Measurements from ENCODE around the gene NTM. TPM values are rescaled to one million over a fixed set of nuclear protein-coding genes. Genes with fewer than 3 reads are reported as not detected.

The NTM gene
- total RNA-seq, 4 donors from 2014 or later, result 0.21 to 3.2 (median 0.84) TPM

DNA sequence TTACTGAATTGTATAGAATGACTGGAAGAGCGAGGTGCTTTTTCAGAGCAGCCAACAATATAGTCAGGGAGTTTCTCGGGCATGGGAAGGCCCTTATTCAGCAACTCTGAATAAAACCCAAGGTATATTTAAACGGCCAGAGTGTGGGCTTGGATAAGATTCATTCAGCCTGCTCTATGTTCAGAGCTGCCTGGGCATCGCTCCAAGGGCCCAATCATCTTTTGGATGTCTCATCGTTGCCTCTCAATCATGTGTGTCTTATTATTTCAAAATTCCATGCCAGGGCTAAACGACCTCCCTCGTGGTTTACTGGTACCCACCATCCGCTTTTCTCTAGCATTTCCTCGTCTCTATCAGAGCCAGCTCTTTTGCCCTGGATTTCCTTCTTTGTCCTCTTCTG is 19.5 kb upstream of the NTM start:
- Histone ChIP-seq H3K4me3 (no peak overlapping the region), H3K27ac (no peak overlapping the region), H3K36me3 (no peaks in the 10 kb centered on the region), H3K9me3 (no peaks in the 10 kb centered on the region), H3K27me3 (no peaks in the 10 kb centered on the region), H3K4me1 (no peaks in the 10 kb centered on the region)
- no peak for DNase-seq
- WGBS, 2 donors, result 52 to 64% methylated on average over 9 of the region's 9 CpGs
- TF ChIP-seq, protein P1, sequence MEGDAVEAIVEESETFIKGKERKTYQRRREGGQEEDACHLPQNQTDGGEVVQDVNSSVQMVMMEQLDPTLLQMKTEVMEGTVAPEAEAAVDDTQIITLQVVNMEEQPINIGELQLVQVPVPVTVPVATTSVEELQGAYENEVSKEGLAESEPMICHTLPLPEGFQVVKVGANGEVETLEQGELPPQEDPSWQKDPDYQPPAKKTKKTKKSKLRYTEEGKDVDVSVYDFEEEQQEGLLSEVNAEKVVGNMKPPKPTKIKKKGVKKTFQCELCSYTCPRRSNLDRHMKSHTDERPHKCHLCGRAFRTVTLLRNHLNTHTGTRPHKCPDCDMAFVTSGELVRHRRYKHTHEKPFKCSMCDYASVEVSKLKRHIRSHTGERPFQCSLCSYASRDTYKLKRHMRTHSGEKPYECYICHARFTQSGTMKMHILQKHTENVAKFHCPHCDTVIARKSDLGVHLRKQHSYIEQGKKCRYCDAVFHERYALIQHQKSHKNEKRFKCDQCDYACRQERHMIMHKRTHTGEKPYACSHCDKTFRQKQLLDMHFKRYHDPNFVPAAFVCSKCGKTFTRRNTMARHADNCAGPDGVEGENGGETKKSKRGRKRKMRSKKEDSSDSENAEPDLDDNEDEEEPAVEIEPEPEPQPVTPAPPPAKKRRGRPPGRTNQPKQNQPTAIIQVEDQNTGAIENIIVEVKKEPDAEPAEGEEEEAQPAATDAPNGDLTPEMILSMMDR (IDR thresholded peaks at IDR 0.05), result no peak
- no peak for TF ChIP-seq POLR2A (IDR thresholded peaks at IDR 0.05)
- intact Hi-C loops (cut with DNase I), result no loop called here

DNA sequence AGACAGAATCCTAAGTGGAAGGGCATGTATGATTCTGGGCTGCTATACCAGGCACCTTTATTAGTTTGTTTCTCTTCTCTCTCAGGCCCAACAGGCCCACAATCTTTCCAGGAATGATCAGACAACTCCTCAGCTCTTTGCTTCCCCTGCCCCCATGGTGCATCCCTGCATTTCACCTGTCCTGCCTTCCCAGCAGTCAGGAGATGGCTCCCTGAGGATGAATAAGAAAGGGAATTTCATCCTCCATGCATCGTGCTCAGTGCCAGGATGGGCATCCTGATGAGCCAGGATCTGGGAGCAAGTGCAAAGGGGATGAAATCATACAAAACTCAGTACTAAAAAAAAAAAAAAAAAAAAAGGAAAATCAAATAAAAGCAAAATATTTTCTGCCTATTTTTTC is 18.6 kb upstream of the NTM start:
- intact Hi-C loops (cut with DNase I), result no loop called here
- no peaks in the 10 kb centered on the region for H3K9me3 ChIP-seq
- H3K27me3 ChIP-seq, result no peaks in the 10 kb centered on the region
- no peak overlapping the region for H3K4me3 ChIP-seq
- no peak for TF ChIP-seq POLR2A (IDR thresholded peaks at IDR 0.05)
- no peak overlapping the region for H3K27ac ChIP-seq
- WGBS, 2 donors, result 14 to 67% methylated on average over 1 of the region's 1 CpG
- H3K36me3 ChIP-seq, result no peaks in the 10 kb centered on the region
- no peaks in the 10 kb centered on the region for H3K4me1 ChIP-seq
- no peak for DNase-seq

DNA sequence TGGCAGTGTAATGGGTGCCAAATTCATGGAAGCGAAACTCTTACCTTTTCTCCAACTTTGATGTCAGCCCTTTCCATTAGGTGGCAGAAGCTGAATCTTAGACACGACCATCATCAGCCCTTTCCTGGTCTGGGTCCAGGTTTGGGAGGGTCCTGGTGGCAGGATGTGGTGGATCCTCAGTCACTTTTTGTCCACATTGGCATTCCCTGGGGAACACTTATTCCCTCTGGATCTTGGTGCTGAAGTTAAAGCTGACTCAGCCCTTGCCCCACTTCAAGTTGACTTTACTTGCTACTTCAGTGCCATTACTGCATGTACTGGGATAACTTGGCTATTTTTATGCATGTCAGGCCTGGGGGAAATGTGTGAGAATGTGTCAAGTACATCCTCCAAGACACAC is 16.6 kb upstream of the NTM start:
- no peak overlapping the region for H3K4me3 ChIP-seq
- no peak for DNase-seq
- WGBS, 2 donors, result 66 to 80% methylated on average over 1 to 2 of the region's 2 CpGs
- H3K27ac ChIP-seq, result no peak overlapping the region
- no peaks in the 10 kb centered on the region for H3K4me1 ChIP-seq
- no peaks in the 10 kb centered on the region for H3K27me3 ChIP-seq
- no peaks in the 10 kb centered on the region for H3K36me3 ChIP-seq
- H3K9me3 ChIP-seq, result no peaks in the 10 kb centered on the region
- TF ChIP-seq, protein P1 (IDR thresholded peaks at IDR 0.05), result no peak
- TF ChIP-seq POLR2A (IDR thresholded peaks at IDR 0.05), result no peak
- intact Hi-C loops (cut with DNase I), result no loop called here

DNA sequence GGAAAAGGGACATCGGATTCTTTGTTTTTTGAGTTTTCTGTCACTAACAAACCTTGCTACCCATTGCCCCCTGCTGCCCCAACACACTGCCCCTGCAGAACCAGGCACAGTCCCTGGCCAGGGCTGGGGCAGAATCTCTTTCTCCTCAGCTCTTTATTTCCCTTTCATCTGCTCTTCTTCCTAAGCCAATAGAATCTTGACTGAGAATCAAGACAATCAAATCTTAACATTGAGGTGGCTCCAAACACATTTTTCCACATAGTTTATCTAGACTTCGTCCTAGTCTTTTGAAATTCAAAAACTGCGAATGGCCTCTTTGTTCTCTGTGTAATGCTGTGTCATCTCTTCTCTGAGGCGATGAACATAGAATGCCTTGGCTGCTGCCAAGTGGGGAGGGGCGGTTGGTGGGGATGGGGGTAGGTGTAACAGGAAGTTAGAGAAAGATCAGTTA is 16.1 kb upstream of the NTM start:
- Histone ChIP-seq H3K4me3 (no peak overlapping the region), H3K27ac (no peak overlapping the region), H3K36me3 (no peaks in the 10 kb centered on the region), H3K4me1 (no peaks in the 10 kb centered on the region), H3K27me3 (no peaks in the 10 kb centered on the region), H3K9me3 (no peaks in the 10 kb centered on the region)
- no peak for TF ChIP-seq POLR2A (IDR thresholded peaks at IDR 0.05)
- TF ChIP-seq, protein P1 (IDR thresholded peaks at IDR 0.05), result no peak
- no peak for DNase-seq
- WGBS, 2 donors, result 26 to 28% methylated on average over 5 of the region's 5 CpGs
- intact Hi-C loops (cut with DNase I), result no loop called here

DNA sequence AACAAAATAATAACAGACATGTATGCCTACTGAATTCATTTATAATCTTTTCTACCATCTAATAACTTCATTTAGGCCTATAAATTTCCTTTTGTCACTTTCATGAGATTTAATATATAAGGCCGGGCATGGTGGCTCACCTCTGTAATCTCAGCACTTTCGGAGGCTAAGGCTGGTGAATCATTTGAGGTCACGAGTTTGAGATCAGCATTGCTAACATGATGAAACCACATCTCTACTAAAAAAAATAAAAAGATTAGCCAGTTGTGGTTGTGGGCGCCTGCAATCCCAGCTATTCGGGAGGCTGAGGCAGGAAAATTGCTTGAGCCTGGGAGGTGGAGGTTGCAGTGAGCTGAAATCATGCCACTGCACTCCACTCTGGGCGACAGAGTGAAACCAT is 14.2 kb upstream of the NTM start:
- no peaks in the 10 kb centered on the region for H3K27me3 ChIP-seq
- intact Hi-C loops (cut with DNase I), result no loop called here
- DNase-seq, result no peak
- no peaks in the 10 kb centered on the region for H3K36me3 ChIP-seq
- H3K9me3 ChIP-seq, result no peaks in the 10 kb centered on the region
- no peak overlapping the region for H3K4me3 ChIP-seq
- no peak overlapping the region for H3K27ac ChIP-seq
- WGBS, 2 donors, result 81 to 84% methylated on average over 6 of the region's 6 CpGs
- TF ChIP-seq, protein P1 (IDR thresholded peaks at IDR 0.05), result no peak
- TF ChIP-seq POLR2A (IDR thresholded peaks at IDR 0.05), result no peak
- H3K4me1 ChIP-seq, result no peaks in the 10 kb centered on the region

DNA sequence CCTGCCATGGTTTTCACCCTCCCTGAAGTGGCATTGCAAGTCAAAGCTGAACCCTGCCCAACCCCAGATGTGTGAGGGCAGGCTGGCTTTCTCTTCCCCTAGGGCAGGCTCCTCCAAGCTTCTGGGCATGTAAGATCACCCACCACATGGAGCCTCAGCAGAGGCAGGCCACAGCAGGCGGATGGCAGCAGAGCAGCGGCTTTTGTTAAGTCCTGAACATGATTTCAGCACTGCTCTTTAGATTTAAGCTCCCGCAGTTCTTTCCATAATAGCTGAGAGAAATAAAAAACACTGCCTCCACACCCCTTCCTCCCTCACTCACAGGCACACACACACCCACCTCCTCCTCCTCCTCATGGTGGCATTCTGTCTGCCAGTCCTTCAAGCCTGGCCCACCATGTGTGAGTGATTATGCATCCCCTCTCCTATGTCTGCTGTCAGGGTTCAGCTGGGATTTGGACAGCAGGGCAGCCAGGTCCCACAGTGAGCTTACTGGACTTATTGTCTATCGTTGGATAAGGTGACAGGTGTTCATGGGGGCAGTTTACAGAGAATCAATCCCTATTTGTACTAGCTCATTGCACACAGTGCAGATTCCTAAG is 5.0 kb upstream of the NTM start:
- H3K27ac ChIP-seq, result no peak overlapping the region
- H3K36me3 ChIP-seq, result no peaks in the 10 kb centered on the region
- intact Hi-C loops (cut with DNase I), result no loop called here

More for the DNA sequence above, 5.0 kb upstream of the NTM start:
- no peak for DNase-seq
- no peak overlapping the region for H3K4me3 ChIP-seq
- TF ChIP-seq, protein P1 (IDR thresholded peaks at IDR 0.05), result no peak
- no peak for TF ChIP-seq POLR2A (IDR thresholded peaks at IDR 0.05)
- peaks cover 0 to 2% (median 0%) of the 10 kb centered on the region in 3 donors for H3K4me1 ChIP-seq
- peaks cover 0 to 10% (median 0%) of the 10 kb centered on the region in 4 donors for H3K27me3 ChIP-seq
- WGBS, 2 donors, result 37 to 52% methylated on average over 4 of the region's 4 CpGs
- H3K9me3 ChIP-seq, result no peaks in the 10 kb centered on the region

Measured in esophagus squamous epithelium (tissue), 5 donors.